Stimulated activated CD8-positive, alpha-beta memory T cell treated with anti-CD3 and anti-CD28 coated beads, Interleukin-4, amount 100 ng/mL, for 4 hours (primary cell): ENCODE measurements around the gene DNAH12.
"Not testable (repeated sequence)": the region's sequence is repeated elsewhere in the genome, so short reads cannot be mapped to it uniquely, and the experiment has no call there.

ENCODE experiments used
- DNase-seq, 2 donors: peaks; one replicate each; pipeline ENCODE4 v3.0.0-alpha.2; 2020; ENCODE audit warnings: low read depth in 2 of 2, low spot score in 1 of 2

The DNAH12 gene

GRCh38 chr3:57423335-57423734, 120.8 kb downstream of the DNAH12 start:
- DNase-seq = no peak

- no peak for DNase-seq
Measured at GRCh38 chr3:57421336-57421735, 122.8 kb downstream of the DNAH12 start.

- DNase-seq = no peak
Measured at GRCh38 chr3:57420001-57420400, 124.1 kb downstream of the DNAH12 start.

GRCh38 chr3:57411715-57412114, 132.4 kb downstream of the DNAH12 start:
- no peak for DNase-seq

- no peak for DNase-seq
Measured at GRCh38 chr3:57409471-57409870, 134.7 kb downstream of the DNAH12 start.

GRCh38 chr3:57402675-57403074, 141.5 kb downstream of the DNAH12 start:
- DNase-seq = no peak

- peak in 1 of 2 donors; percentile 6 for DNase-seq
Measured at GRCh38 chr3:57397175-57398026, 146.7 kb downstream of the DNAH12 start.

GRCh38 chr3:57393977-57394376, 150.2 kb downstream of the DNAH12 start:
- DNase-seq = no peak

- DNase-seq = no peak
Measured at GRCh38 chr3:57391767-57392166, 152.4 kb downstream of the DNAH12 start.

- no peak for DNase-seq
Measured at GRCh38 chr3:57389271-57389670, 154.9 kb downstream of the DNAH12 start.

GRCh38 chr3:57386307-57386706, 157.8 kb downstream of the DNAH12 start:
- DNase-seq = no peak

GRCh38 chr3:57385498-57385897, 158.6 kb downstream of the DNAH12 start:
- no peak for DNase-seq

GRCh38 chr3:57383838-57384237, 160.3 kb downstream of the DNAH12 start:
- no peak for DNase-seq

- no peak for DNase-seq
Measured at GRCh38 chr3:57383406-57383805, 160.7 kb downstream of the DNAH12 start.

GRCh38 chr3:57382933-57383332, 161.2 kb downstream of the DNAH12 start:
- no peak for DNase-seq

GRCh38 chr3:57370341-57370740, 173.8 kb downstream of the DNAH12 start:
- no peak for DNase-seq

GRCh38 chr3:57365089-57365488, 179.1 kb downstream of the DNAH12 start:
- DNase-seq = not testable (repeated sequence)

- DNase-seq = not testable (repeated sequence)
Measured at GRCh38 chr3:57356275-57356674, 187.9 kb downstream of the DNAH12 start.

- no peak for DNase-seq
Measured at GRCh38 chr3:57354768-57355167, 189.4 kb downstream of the DNAH12 start.

- DNase-seq = no peak
Measured at GRCh38 chr3:57350271-57350670, 193.9 kb downstream of the DNAH12 start.

- DNase-seq = not testable (repeated sequence)
Measured at GRCh38 chr3:57339071-57339642, 205.0 kb downstream of the DNAH12 start.

- not testable (repeated sequence) for DNase-seq
Measured at GRCh38 chr3:57338272-57339070, 205.7 kb downstream of the DNAH12 start.
